SK-N-SH treated with all-trans-retinoic acid at 6 μM for 48 hours (cell line): Measurements from ENCODE around the gene KIF18A.

ENCODE experiments used
- CREB5 ChIP-seq: fragments of 250-450 bp; sonication (Bioruptor Pico); IDR thresholded peaks from 2 replicates; pipeline ENCODE4 v1.5.1; 2020; ENCODE audit warnings: low read depth, mild to moderate bottlenecking, moderate library complexity
- ISL1 ChIP-seq: fragments of 250-450 bp; sonication (Bioruptor Pico); IDR thresholded peaks from 2 replicates; pipeline ENCODE4 v2.1.2; 2022; ENCODE audit warnings: mild to moderate bottlenecking, moderate library complexity
- PATZ1 ChIP-seq: fragments of 250-450 bp; sonication (Bioruptor Pico); IDR thresholded peaks from 2 replicates; pipeline ENCODE4 v1.8.0; 2020; ENCODE audit warnings: mild to moderate bottlenecking, moderate library complexity, borderline replicate concordance
- POU6F1 ChIP-seq: fragments of 250-450 bp; sonication (Bioruptor Pico); IDR thresholded peaks from 2 replicates; pipeline ENCODE4 v1.8.0; 2021; ENCODE audit warnings: low read depth, mild to moderate bottlenecking, moderate library complexity, borderline replicate concordance
- RARB ChIP-seq: fragments of 250-450 bp; sonication (Bioruptor Pico); IDR thresholded peaks from 2 replicates; pipeline ENCODE4 v1.8.0; 2021; ENCODE audit warnings: mild to moderate bottlenecking, moderate library complexity
- TCF4 ChIP-seq: fragments of 250-450 bp; sonication (Bioruptor Pico); IDR thresholded peaks from 2 replicates; pipeline ENCODE4 v1.8.0; 2021; ENCODE audit warnings: mild to moderate bottlenecking, moderate library complexity, borderline replicate concordance
- ZC3H10 ChIP-seq: fragments of 250-450 bp; sonication (Bioruptor Pico); IDR thresholded peaks from 2 replicates; pipeline ENCODE4 v1.5.1; 2021; ENCODE audit warnings: mild to moderate bottlenecking, moderate library complexity
- ZFP30 ChIP-seq: fragments of 450-650 bp; formaldehyde crosslinking; IDR thresholded peaks from 2 replicates; pipeline ENCODE4 v1.5.0; 2022; ENCODE audit warnings: mild to moderate bottlenecking, moderate library complexity

- TF ChIP-seq RARB (CRISPR knock-in tag) (no peak), CREB5 (CRISPR knock-in tag) (no peak), PATZ1 (CRISPR knock-in tag) (no peak), ZFP30 (no peak), ISL1 (CRISPR knock-in tag) (no peak), TCF4 (CRISPR knock-in tag) (no peak), POU6F1 (CRISPR knock-in tag) (no peak), ZC3H10 (no peak)
These were observed 81.2 kb downstream of the KIF18A start for GRCh38 chr11:28026634-28027290.
